Activated naive CD8-positive, alpha-beta T cell (primary cell): Measurements from ENCODE around the gene CISTR.

Experiments
- H3K27ac Mint-ChIP-seq: one replicate; pipeline ENCODE4 v1.8.0; 2021; ENCODE audit warnings: mixed read lengths
- H3K27me3 Mint-ChIP-seq: one replicate; pipeline ENCODE4 v1.8.0; 2021; ENCODE audit warnings: mixed read lengths
- H3K36me3 Mint-ChIP-seq: one replicate; pipeline ENCODE4 v1.8.0; 2021; ENCODE audit warnings: mixed read lengths
- H3K4me1 Mint-ChIP-seq: one replicate; pipeline ENCODE4 v1.8.0; 2021; ENCODE audit warnings: low read depth, mixed read lengths
- H3K4me3 Mint-ChIP-seq: one replicate; pipeline ENCODE4 v1.8.0; 2021; ENCODE audit warnings: mild to moderate bottlenecking, mixed read lengths
- H3K9me3 Mint-ChIP-seq: one replicate; pipeline ENCODE4 v1.8.0; 2021; ENCODE audit warnings: low read depth, mixed read lengths

Gene CISTR

GRCh38 chr12:53740130-53740491, 11.7 kb downstream of the CISTR start:
- H3K9me3 Mint-ChIP-seq: no peaks in the 10 kb centered on the region
- H3K27ac Mint-ChIP-seq: no peak overlapping the region
- H3K36me3 Mint-ChIP-seq: no peaks in the 10 kb centered on the region
- peaks cover 20% of the 10 kb centered on the region for H3K4me1 Mint-ChIP-seq
- H3K27me3 Mint-ChIP-seq: peaks cover 33% of the 10 kb centered on the region
- H3K4me3 Mint-ChIP-seq: peak overlapping the region; percentile 81

GRCh38 chr12:53739214-53740129, 12.3 kb downstream of the CISTR start:
- H3K4me3 Mint-ChIP-seq: peak overlapping the region; percentile 81

GRCh38 chr12:53738406-53739213, 13.2 kb downstream of the CISTR start:
- Mint-ChIP-seq H3K9me3 (no peaks in the 10 kb centered on the region), H3K27me3 (peaks cover 24% of the 10 kb centered on the region), H3K27ac (no peak overlapping the region), H3K4me1 (peaks cover 24% of the 10 kb centered on the region), H3K36me3 (no peaks in the 10 kb centered on the region), H3K4me3 (peak overlapping the region; percentile 81)

More at GRCh38 chr12:53739214-53740129, 12.3 kb downstream of the CISTR start:
- Mint-ChIP-seq H3K27me3 (peaks cover 28% of the 10 kb centered on the region), H3K4me1 (peaks cover 20% of the 10 kb centered on the region), H3K9me3 (no peaks in the 10 kb centered on the region), H3K36me3 (no peaks in the 10 kb centered on the region), H3K27ac (no peak overlapping the region)

GRCh38 chr12:53737951-53738405, 13.8 kb downstream of the CISTR start:
- Mint-ChIP-seq H3K36me3 (no peaks in the 10 kb centered on the region), H3K4me1 (peaks cover 20% of the 10 kb centered on the region), H3K27me3 (peaks cover 19% of the 10 kb centered on the region), H3K9me3 (no peaks in the 10 kb centered on the region), H3K27ac (no peak overlapping the region), H3K4me3 (peak overlapping the region; percentile 81)

- Mint-ChIP-seq H3K27ac (no peak overlapping the region), H3K27me3 (peaks cover 13% of the 10 kb centered on the region), H3K4me3 (peak overlapping the region; percentile 5), H3K36me3 (no peaks in the 10 kb centered on the region), H3K4me1 (peaks cover 19% of the 10 kb centered on the region), H3K9me3 (no peaks in the 10 kb centered on the region)
These were observed 14.5 kb downstream of the CISTR start for GRCh38 chr12:53737093-53737808.

GRCh38 chr12:53736592-53736991, 15.2 kb downstream of the CISTR start:
- no peaks in the 10 kb centered on the region for H3K36me3 Mint-ChIP-seq
- peaks cover 10% of the 10 kb centered on the region for H3K27me3 Mint-ChIP-seq
- H3K27ac Mint-ChIP-seq: no peak overlapping the region

GRCh38 chr12:53735556-53735955, 16.2 kb downstream of the CISTR start:
- Mint-ChIP-seq H3K4me1 (peaks cover 19% of the 10 kb centered on the region), H3K4me3 (no peak overlapping the region), H3K36me3 (no peaks in the 10 kb centered on the region), H3K9me3 (no peaks in the 10 kb centered on the region), H3K27me3 (peaks cover 10% of the 10 kb centered on the region), H3K27ac (no peak overlapping the region)

More at GRCh38 chr12:53736592-53736991, 15.2 kb downstream of the CISTR start:
- Mint-ChIP-seq H3K4me1 (peaks cover 19% of the 10 kb centered on the region), H3K4me3 (no peak overlapping the region), H3K9me3 (no peaks in the 10 kb centered on the region)

GRCh38 chr12:53734425-53734824, 17.4 kb downstream of the CISTR start:
- no peak overlapping the region for H3K27ac Mint-ChIP-seq
- no peak overlapping the region for H3K4me3 Mint-ChIP-seq
- H3K4me1 Mint-ChIP-seq: peaks cover 17% of the 10 kb centered on the region
- H3K27me3 Mint-ChIP-seq: peaks cover 10% of the 10 kb centered on the region
- H3K36me3 Mint-ChIP-seq: no peaks in the 10 kb centered on the region
- H3K9me3 Mint-ChIP-seq: no peaks in the 10 kb centered on the region

- Mint-ChIP-seq H3K27me3 (peaks cover 6% of the 10 kb centered on the region), H3K4me1 (peaks cover 11% of the 10 kb centered on the region), H3K36me3 (no peaks in the 10 kb centered on the region), H3K4me3 (no peak overlapping the region), H3K9me3 (no peaks in the 10 kb centered on the region), H3K27ac (no peak overlapping the region)
These were observed 18.0 kb downstream of the CISTR start for GRCh38 chr12:53733807-53734200.

GRCh38 chr12:53733051-53733806, 18.6 kb downstream of the CISTR start:
- no peaks in the 10 kb centered on the region for H3K9me3 Mint-ChIP-seq
- no peaks in the 10 kb centered on the region for H3K36me3 Mint-ChIP-seq
- peaks cover 6% of the 10 kb centered on the region for H3K27me3 Mint-ChIP-seq
- no peak overlapping the region for H3K4me3 Mint-ChIP-seq
- no peak overlapping the region for H3K27ac Mint-ChIP-seq
- peaks cover 9% of the 10 kb centered on the region for H3K4me1 Mint-ChIP-seq

- H3K27ac Mint-ChIP-seq: no peak overlapping the region
These were observed 22.1 kb downstream of the CISTR start for GRCh38 chr12:53729644-53730043.

GRCh38 chr12:53728206-53728605, 23.6 kb downstream of the CISTR start:
- Mint-ChIP-seq H3K4me1 (peaks cover 21% of the 10 kb centered on the region), H3K36me3 (no peaks in the 10 kb centered on the region), H3K27me3 (no peaks in the 10 kb centered on the region), H3K4me3 (peak overlapping the region; percentile 98), H3K9me3 (no peaks in the 10 kb centered on the region), H3K27ac (peak overlapping the region; percentile 95)

More at GRCh38 chr12:53729644-53730043, 22.1 kb downstream of the CISTR start:
- H3K27me3 Mint-ChIP-seq: no peaks in the 10 kb centered on the region
- H3K4me3 Mint-ChIP-seq: no peak overlapping the region
- H3K36me3 Mint-ChIP-seq: no peaks in the 10 kb centered on the region
- H3K4me1 Mint-ChIP-seq: peaks cover 23% of the 10 kb centered on the region
- no peaks in the 10 kb centered on the region for H3K9me3 Mint-ChIP-seq

GRCh38 chr12:53727310-53728041, 24.3 kb downstream of the CISTR start, which contains the start of gene CALCOCO1:
Gene CALCOCO1 (minus strand): TSS chr12:53727452. CDS start chr12:53725242, 2,210 bp downstream.
- Mint-ChIP-seq H3K9me3 (no peaks in the 10 kb centered on the region), H3K27ac (peak within 1 kb of the TSS; percentile 95), H3K4me3 (peak within 1 kb of the TSS; percentile 98), H3K4me1 (peaks cover 21% of the 10 kb centered on the region), H3K27me3 (no peaks in the 10 kb centered on the region), H3K36me3 (no peaks in the 10 kb centered on the region)
